Ovary (tissue), 9 donors: ENCODE data around the gene C1orf174. TPM values are rescaled to one million over a fixed set of nuclear protein-coding genes. Genes with fewer than 3 reads are reported as not detected.

Source experiments
- DNase-seq, 5 donors: peaks; one replicate each; pipeline ENCODE4 v3.0.0-alpha.2; 2019 to 2020
- H3K27ac ChIP-seq, 2 donors: fragments of 200-600 bp; one replicate each; pipeline versions ENCODE4 v1.5.1 to v1.8.0; 2019 to 2022
- H3K27me3 ChIP-seq: fragments of 200-600 bp; one replicate; pipeline ENCODE4 v1.8.0; 2022
- H3K36me3 ChIP-seq: fragments of 200-600 bp; sonication (generic); one replicate; pipeline ENCODE4 v1.5.1; 2019
- H3K4me1 ChIP-seq: one replicate; pipeline ENCODE4 v1.8.1; 2013; ENCODE audit warnings: mild to moderate bottlenecking, moderate library complexity; ENCODE audit not compliant: insufficient read depth
- H3K4me3 ChIP-seq: fragments of 200-600 bp; sonication (generic); one replicate; pipeline ENCODE4 v1.5.1; 2017
- H3K9me3 ChIP-seq, 2 donors: fragments of 200-600 bp in 1 of 2; sonication (generic) in 1 of 2; one replicate each; pipeline versions ENCODE4 v1.5.1 to v1.8.1; 2013 to 2019; ENCODE audit warnings: mild to moderate bottlenecking in 1 of 2, moderate library complexity in 1 of 2
- EP300 ChIP-seq: sonication (generic); formaldehyde crosslinking; IDR thresholded peaks from one replicate; pipeline ENCODE4 v1.6.1; 2017; ENCODE audit warnings: antibody characterized with exemption
- POLR2A ChIP-seq: fragments of 450-650 bp; IDR thresholded peaks from one replicate; pipeline ENCODE4 v1.6.1; 2017; ENCODE audit warnings: antibody characterized with exemption, mild to moderate bottlenecking, moderate library complexity
- WGBS, 3 donors: extraction: QIAGEN DNeasy Blood & Tissue Kit in 1 of 3; methylation state at CpG; one replicate each; pipeline versions ENCODE4 v1.1.5 to v1.1.7; 2013 to 2017; 5-methylcytosine and 5-hydroxymethylcytosine counted together
- intact Hi-C, 4 donors: fragments of 100-400 bp; cut with DNase I; formaldehyde crosslinking; loops; one replicate each; pipeline versions ENCODE4 v1.11.0 to v1.15.1; 2022 to 2023
- polyA plus RNA-seq, 2 donors: library from polyadenylated mRNA; stranded (reverse); fragments of 200-250 nt in 1 of 2; fragments of 350-450 nt in 1 of 2; fragmentation: Illumina TruSeq in 1 of 2; extraction: RNeasy Lipid Tissue Mini Kit (QIAGEN cat#74804) in 1 of 2; gene quantifications; one replicate each; pipeline ENCODE4 v1.2.3, GENCODE V29; 2013 to 2014
- total RNA-seq, 7 donors: library from RNA; depleted of rRNA in 2 of 7; stranded (reverse); fragments of >200 nt in 2 of 7; fragmentation: NEBNext Ultra II Directional in 3 of 7; extraction: Animal tissue kit (Norgen Biotek cat#: 25700) in 3 of 7; gene quantifications; one replicate each; pipeline versions ENCODE4 v1.1.0 to v1.2.4, GENCODE V29; 2016 to 2023
- TF ChIP-seq, protein P1 (sequence below), 3 donors: fragments of 450-650 bp in 2 of 3; fragments of 200-600 bp in 1 of 3; IDR thresholded peaks; one replicate each; pipeline versions ENCODE4 v1.5.1 to v1.8.0; 2016 to 2022; ENCODE audit warnings: antibody characterized with exemption in 3 of 3, mild to moderate bottlenecking in 1 of 3
- donor health status: DM: no; HTN: no; CAD: no; lungs with moderate emphysema.
- donor health status: DM: no; HTN: no; CAD: no.
- donor health status: Bipolar disorder and iron deficiency.
- donor health status: DM: yes; HTN: yes; CAD: no.
- donor health status: DM: no; HTN: no; CAD: no.
- donor health status: DM: yes; HTN: yes; CAD: no.

Gene C1orf174
- total and polyA plus RNA-seq, 9 donors = 12.9 to 23.9 (median 18.2) TPM

- WGBS, 3 donors = 81 to 86% (median 86%) methylated on average over 18 of the region's 18 CpGs
- Histone ChIP-seq H3K36me3 (no peaks in the 10 kb centered on the region), H3K9me3 (no peaks in the 10 kb centered on the region), H3K27me3 (no peaks in the 10 kb centered on the region), H3K4me3 (no peak overlapping the region), H3K27ac (no peak overlapping the region), H3K4me1 (no peaks in the 10 kb centered on the region)
- TF ChIP-seq, protein P1, sequence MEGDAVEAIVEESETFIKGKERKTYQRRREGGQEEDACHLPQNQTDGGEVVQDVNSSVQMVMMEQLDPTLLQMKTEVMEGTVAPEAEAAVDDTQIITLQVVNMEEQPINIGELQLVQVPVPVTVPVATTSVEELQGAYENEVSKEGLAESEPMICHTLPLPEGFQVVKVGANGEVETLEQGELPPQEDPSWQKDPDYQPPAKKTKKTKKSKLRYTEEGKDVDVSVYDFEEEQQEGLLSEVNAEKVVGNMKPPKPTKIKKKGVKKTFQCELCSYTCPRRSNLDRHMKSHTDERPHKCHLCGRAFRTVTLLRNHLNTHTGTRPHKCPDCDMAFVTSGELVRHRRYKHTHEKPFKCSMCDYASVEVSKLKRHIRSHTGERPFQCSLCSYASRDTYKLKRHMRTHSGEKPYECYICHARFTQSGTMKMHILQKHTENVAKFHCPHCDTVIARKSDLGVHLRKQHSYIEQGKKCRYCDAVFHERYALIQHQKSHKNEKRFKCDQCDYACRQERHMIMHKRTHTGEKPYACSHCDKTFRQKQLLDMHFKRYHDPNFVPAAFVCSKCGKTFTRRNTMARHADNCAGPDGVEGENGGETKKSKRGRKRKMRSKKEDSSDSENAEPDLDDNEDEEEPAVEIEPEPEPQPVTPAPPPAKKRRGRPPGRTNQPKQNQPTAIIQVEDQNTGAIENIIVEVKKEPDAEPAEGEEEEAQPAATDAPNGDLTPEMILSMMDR (IDR thresholded peaks at IDR 0.05) = no peak
- no peak for TF ChIP-seq POLR2A
- intact Hi-C loops = no loop called here
- no peak for DNase-seq
Measured at GRCh38 chr1:3905953-3906671, 6.0 kb upstream of the C1orf174 start.

DNA sequence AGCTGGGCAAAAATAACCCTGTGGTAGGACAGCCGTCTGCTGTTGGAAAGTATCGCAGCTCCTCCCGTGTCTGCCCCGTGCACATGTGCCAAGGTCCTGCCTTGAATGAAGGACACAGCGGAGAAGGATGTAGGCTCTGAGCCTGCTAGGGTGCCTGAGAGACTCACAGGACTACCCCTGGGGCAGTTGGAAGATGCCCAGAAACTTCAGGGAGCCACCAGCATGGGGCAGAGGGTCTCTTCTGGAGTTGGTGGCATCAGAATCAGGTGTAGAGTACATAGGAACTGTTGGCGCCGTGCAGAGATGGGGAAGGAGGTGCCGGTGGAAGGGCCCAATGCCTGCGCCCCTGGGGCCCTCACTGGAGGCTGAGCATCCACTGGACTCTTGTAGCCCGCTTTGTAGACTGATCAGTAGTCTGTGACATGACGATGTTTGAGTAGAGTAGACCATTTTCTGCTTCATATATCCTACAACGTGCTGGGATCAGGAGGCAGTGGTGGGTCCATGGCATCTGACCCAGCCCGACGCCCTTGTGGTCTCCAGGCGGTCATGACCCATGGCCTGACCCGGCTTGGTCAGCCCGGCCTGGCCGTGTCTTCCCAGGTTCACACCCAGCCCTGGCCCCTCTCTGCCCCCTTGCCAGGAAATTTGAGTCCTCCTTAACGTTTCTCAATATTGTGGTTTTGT, 5.3 kb upstream of the C1orf174 start:
- Histone ChIP-seq H3K27me3 (no peaks in the 10 kb centered on the region), H3K27ac (no peak overlapping the region), H3K36me3 (no peaks in the 10 kb centered on the region), H3K4me3 (no peak overlapping the region), H3K9me3 (no peaks in the 10 kb centered on the region), H3K4me1 (no peaks in the 10 kb centered on the region)
- TF ChIP-seq, protein P1 (IDR thresholded peaks at IDR 0.05) = no peak
- WGBS, 3 donors = 85% methylated on average over 19 of the region's 19 CpGs
- DNase-seq = no peak
- intact Hi-C loops = no loop called here

- Histone ChIP-seq H3K9me3 (no peaks in the 10 kb centered on the region), H3K27me3 (no peaks in the 10 kb centered on the region), H3K27ac (no peak overlapping the region), H3K4me1 (no peaks in the 10 kb centered on the region), H3K36me3 (no peaks in the 10 kb centered on the region), H3K4me3 (no peak overlapping the region)
- DNase-seq = no peak
- intact Hi-C loops = no loop called here
- TF ChIP-seq, protein P1 (IDR thresholded peaks at IDR 0.05) = no peak
- no peak for TF ChIP-seq POLR2A
- TF ChIP-seq EP300 = no peak
- WGBS, 3 donors = 85 to 90% (median 85%) methylated on average over 4 of the region's 4 CpGs
Measured at GRCh38 chr1:3904843-3905185, 4.7 kb upstream of the C1orf174 start.

GRCh38 chr1:3904006-3904842, 4.2 kb upstream of the C1orf174 start:
- 74 to 76% (median 75%) methylated on average over 24 of the region's 24 CpGs for WGBS, 3 donors
- intact Hi-C loops = no loop called here
- Histone ChIP-seq H3K36me3 (no peaks in the 10 kb centered on the region), H3K27ac (no peak overlapping the region), H3K27me3 (no peaks in the 10 kb centered on the region), H3K9me3 (no peaks in the 10 kb centered on the region), H3K4me3 (no peak overlapping the region), H3K4me1 (peaks cover 4% of the 10 kb centered on the region)
- TF ChIP-seq EP300 = no peak
- TF ChIP-seq, protein P1 (IDR thresholded peaks at IDR 0.05) = no peak
- no peak for TF ChIP-seq POLR2A
- DNase-seq = no peak
